ENCODE measurements around the gene GPR82. TPM values are rescaled to one million over a fixed set of nuclear protein-coding genes. Genes with fewer than 3 reads are reported as not detected.
A peak's percentile ranks its signal among the peaks of the same experiment; 100 is the strongest.
"Not testable (repeated sequence)": the region's sequence is repeated elsewhere in the genome, so short reads cannot be mapped to it uniquely, and the experiment has no call there.

Gene GPR82, protein sequence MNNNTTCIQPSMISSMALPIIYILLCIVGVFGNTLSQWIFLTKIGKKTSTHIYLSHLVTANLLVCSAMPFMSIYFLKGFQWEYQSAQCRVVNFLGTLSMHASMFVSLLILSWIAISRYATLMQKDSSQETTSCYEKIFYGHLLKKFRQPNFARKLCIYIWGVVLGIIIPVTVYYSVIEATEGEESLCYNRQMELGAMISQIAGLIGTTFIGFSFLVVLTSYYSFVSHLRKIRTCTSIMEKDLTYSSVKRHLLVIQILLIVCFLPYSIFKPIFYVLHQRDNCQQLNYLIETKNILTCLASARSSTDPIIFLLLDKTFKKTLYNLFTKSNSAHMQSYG
- total RNA-seq, result under 1 TPM; 0.05 TPM

DNA sequence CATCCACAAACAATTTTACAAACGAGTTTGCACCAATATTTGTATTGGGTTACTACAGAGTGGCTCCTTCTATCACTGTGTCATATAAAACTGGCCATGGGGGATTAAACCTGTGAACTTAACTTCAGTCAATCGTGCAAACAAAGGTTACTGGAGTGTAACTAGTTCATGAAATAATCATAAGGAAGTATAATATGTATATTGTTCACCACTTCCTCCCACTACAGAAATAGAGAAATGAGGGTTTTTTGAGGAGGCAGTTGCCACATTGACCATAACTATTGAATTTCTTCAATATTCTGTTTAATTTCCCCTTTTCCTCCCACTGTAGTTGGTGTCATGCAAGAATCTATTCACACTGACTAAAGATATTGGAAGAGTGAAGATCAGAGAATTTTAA lies at the start of gene GPR82:
GPR82 (plus strand) TSS at position 356 of the 400 bp plus-strand sequence. CDS start 2,846 bp downstream, outside the sequence.
- peaks cover 3% of the 10 kb centered on the region for H3K9me3 Mint-ChIP-seq (ENCODE audit: low read depth)
- DNase-seq, result no peak
- H3K36me3 Mint-ChIP-seq (ENCODE audit: low read depth), result peaks cover 15% of the 10 kb centered on the region
- ATAC-seq, result no peak
- H3K27me3 Mint-ChIP-seq, result no peaks in the 10 kb centered on the region
- H3K4me1 Mint-ChIP-seq, result peaks cover 29% of the 10 kb centered on the region
- H3K4me3 Mint-ChIP-seq, result no peak within 1 kb of the TSS
- ChIA-PET CTCF (no interaction called here), POLR2A (no interaction called here)
- intact Hi-C loops (cut with DNase I, micrococcal nuclease), result loop anchor here in 1 of 2 experiments (10.0 kb wide), 1 partner anchor 59 kb away; no protein-coding TSS in a partner anchor
- no peak within 1 kb of the TSS for H3K27ac Mint-ChIP-seq

DNA sequence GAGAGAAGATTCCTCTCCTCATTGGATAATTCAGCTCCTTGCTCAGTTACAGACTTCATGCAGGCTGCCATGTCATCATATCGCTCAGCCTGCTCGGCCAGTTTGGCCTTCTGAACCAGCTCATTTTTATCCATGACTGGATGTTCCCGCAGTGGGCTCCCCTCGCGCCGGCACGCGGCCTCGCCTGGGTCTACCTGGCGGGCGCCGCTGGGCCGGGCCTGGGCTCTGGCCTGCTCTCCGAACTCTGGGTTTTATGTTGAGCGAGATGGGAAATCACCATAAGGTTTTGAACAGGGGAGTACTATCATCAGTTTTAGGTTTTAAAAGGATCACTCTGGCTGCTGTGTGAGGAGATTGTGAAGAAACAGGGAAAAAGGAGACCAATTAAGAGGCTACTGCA lies 47.6 kb upstream of the GPR82 start:
- intact Hi-C loops (cut with DNase I, micrococcal nuclease); H3K27me3 Mint-ChIP-seq; H3K9me3 Mint-ChIP-seq (ENCODE audit: low read depth); H3K27ac Mint-ChIP-seq; POLR2A ChIA-PET; H3K4me1 Mint-ChIP-seq; CTCF ChIA-PET; H3K36me3 Mint-ChIP-seq (ENCODE audit: low read depth); H3K4me3 Mint-ChIP-seq; DNase-seq; ATAC-seq: not testable (repeated sequence)

DNA sequence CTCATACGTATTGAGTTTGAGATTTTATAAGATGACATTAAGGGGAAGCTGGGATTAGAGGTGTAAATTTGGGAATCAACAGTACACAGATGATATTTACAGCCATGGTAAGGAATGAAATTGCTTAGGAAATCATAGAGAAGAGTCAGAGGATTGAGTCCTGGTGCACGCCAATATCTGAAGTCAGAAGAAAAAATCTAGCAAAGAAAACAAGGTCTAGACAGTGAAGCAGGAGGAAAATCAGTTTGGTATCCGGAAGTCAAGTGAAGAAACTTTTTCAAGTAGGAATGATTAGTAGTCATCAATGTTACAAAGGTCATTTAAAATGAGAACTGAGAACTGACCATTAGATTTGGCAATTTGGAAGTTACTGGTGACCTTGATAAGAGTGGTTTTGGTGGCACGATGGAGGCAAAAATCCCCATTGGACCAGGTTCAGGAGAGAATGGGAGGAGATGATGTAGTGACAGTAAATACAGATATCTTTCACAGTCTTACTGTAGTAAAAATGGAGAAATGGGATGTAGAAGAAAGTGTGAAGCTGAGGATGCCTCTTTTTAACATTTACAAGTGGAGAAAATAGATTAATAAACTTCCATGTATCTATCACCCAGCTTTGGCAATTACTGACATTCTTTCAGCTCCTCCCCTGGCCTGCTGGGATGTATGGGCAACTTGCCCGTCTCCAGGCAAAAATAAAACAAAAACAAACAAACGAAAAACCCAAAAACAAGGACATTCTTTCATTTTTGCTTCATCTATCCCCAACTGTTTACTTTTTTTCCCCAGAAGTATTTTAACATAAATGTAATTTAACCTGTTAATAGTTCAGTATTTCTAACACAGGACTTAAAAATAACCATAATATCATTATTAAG lies 46.6 kb upstream of the GPR82 start:
- ATAC-seq (no peak), DNase-seq (no peak)
- Mint-ChIP-seq H3K27me3 (no peaks in the 10 kb centered on the region), H3K4me3 (no peak overlapping the region), H3K36me3 (ENCODE audit: low read depth) (peaks cover 9% of the 10 kb centered on the region), H3K4me1 (peaks cover 9% of the 10 kb centered on the region), H3K27ac (no peak overlapping the region), H3K9me3 (ENCODE audit: low read depth) (no peaks in the 10 kb centered on the region)
- POLR2A ChIA-PET, result no interaction called here
- CTCF ChIA-PET, result interaction anchor here (1.4 kb wide), 1 partner anchor 11 kb away, joined by 3 read pairs; no protein-coding TSS in a partner anchor
- intact Hi-C loops (cut with DNase I, micrococcal nuclease), result no loop called here

DNA sequence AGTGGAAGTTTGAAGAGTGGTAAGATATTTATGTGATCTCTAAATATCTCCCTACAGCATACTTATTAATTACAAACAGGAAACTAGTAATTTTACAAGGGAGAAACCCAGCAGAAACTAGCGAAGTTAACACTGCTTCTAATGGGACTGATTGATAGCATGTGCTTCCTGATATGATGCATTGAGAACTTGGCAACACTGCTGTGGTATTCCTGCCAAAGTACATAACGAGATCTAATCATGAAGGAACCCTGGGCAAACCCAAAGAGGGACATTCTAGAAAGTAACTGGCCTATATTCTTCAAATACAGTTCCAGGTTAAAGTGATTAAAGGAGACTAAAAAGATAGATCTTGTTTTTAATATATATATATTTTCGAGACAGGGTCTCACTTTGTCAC lies 39.8 kb upstream of the GPR82 start:
- Mint-ChIP-seq H3K9me3 (ENCODE audit: low read depth) (no peaks in the 10 kb centered on the region), H3K36me3 (ENCODE audit: low read depth) (no peaks in the 10 kb centered on the region), H3K4me3 (no peak overlapping the region), H3K27ac (no peak overlapping the region), H3K4me1 (peaks cover 20% of the 10 kb centered on the region), H3K27me3 (no peaks in the 10 kb centered on the region)
- intact Hi-C loops (cut with DNase I, micrococcal nuclease), result no loop called here
- POLR2A ChIA-PET, result no interaction called here
- no peak for ATAC-seq
- DNase-seq, result no peak
- CTCF ChIA-PET, result no interaction called here

DNA sequence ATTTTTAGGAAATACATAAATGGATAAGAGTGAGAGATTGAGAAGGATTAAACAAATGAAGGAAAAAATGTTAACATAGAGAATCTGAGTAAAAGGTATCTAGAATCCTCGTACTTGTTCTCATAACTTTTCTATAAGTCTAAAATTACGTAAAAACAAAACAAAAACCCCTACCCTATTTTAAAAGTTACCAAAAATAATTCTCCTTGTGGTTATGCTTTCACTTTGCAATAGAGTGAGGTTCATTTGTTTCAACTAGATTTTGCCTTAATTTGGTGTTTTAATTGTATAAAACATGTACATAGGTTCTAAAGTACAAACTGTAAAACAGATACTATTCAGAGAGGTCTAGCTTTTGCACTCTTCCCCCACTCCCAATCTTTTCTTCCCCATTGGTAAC lies 39.0 kb upstream of the GPR82 start:
- H3K27me3 Mint-ChIP-seq, result no peaks in the 10 kb centered on the region
- peaks cover 22% of the 10 kb centered on the region for H3K4me1 Mint-ChIP-seq
- H3K36me3 Mint-ChIP-seq (ENCODE audit: low read depth), result no peaks in the 10 kb centered on the region
- H3K27ac Mint-ChIP-seq, result no peak overlapping the region
- intact Hi-C loops (cut with DNase I, micrococcal nuclease), result no loop called here
- no peak for DNase-seq
- ATAC-seq, result no peak
- H3K9me3 Mint-ChIP-seq (ENCODE audit: low read depth), result no peaks in the 10 kb centered on the region
- no peak overlapping the region for H3K4me3 Mint-ChIP-seq
- CTCF ChIA-PET, result no interaction called here
- POLR2A ChIA-PET, result no interaction called here

DNA sequence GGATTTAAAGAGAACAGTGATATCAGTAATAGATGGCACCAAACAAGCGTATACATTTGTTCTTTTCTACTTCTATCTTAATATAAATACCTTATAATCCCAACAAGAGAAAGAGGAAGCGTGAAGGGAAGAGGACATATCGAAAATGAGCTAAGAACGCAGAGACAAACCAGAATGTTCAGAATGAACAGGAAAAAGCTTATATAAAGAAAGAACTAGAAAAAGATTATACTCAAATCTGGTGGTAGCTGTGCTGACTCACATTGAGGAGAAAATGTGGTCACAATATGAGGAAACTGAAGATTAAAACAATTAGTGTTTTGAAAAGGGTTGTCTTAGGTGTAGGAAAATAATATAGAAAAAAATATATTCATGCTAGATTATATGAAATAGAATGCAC lies 37.2 kb upstream of the GPR82 start:
- no peak for ATAC-seq
- intact Hi-C loops (cut with DNase I, micrococcal nuclease), result no loop called here
- Mint-ChIP-seq H3K27ac (no peak overlapping the region), H3K36me3 (ENCODE audit: low read depth) (no peaks in the 10 kb centered on the region), H3K9me3 (ENCODE audit: low read depth) (no peaks in the 10 kb centered on the region), H3K4me3 (no peak overlapping the region), H3K27me3 (no peaks in the 10 kb centered on the region), H3K4me1 (peaks cover 22% of the 10 kb centered on the region)
- ChIA-PET POLR2A (no interaction called here), CTCF (interaction anchor here (0.6 kb wide), 2 partner anchors 25 to 209 kb away, joined by 3 to 5 read pairs; no protein-coding TSS in a partner anchor)
- DNase-seq, result no peak

DNA sequence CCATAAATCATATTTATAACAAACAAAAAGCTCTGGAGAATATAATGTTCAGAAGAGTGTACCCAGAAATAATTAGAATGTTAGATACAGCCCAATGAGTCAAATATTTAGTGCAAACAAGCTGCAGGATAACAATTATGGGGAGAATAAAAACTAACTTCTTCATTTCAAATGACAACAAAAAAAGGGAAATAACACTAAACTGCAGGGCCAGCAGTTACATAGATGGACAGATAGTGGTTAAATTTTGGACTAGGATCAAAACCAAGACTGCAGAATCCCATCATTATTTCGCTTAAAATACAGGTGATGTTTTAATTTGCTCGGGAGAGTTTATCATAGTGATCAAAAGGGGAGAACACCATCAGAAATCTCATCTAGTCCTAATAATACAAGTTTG lies 35.8 kb upstream of the GPR82 start:
- Mint-ChIP-seq H3K4me3 (no peak overlapping the region), H3K27me3 (no peaks in the 10 kb centered on the region), H3K27ac (no peak overlapping the region), H3K9me3 (ENCODE audit: low read depth) (no peaks in the 10 kb centered on the region), H3K4me1 (peaks cover 29% of the 10 kb centered on the region), H3K36me3 (ENCODE audit: low read depth) (peaks cover 2% of the 10 kb centered on the region)
- DNase-seq (no peak), ATAC-seq (no peak)
- ChIA-PET CTCF (no interaction called here), POLR2A (interaction anchor here (0.8 kb wide), 1 partner anchor 132 kb away, joined by 3 read pairs; no protein-coding TSS in a partner anchor)
- intact Hi-C loops (cut with DNase I, micrococcal nuclease), result no loop called here

DNA sequence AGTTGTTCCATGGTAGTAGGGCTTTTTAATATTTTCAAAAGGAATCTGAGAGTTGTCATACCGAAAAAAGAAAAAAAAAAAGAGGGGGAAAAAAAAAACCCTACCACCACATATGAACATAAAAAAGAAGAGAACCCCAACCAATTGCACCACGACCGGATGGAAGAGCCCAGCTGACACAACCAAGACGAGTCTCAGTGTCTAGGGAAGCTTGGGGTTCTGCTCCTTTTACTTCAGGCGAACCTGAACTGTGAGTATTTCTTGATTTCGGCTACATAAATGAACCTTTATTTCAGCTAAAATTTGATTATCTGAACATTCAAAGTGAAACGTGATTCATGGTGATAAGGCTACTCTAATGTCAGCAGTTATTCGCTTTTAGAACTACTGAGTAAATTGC lies 35.1 kb upstream of the GPR82 start, which contains the start of gene GPR34:
GPR34 (plus strand) TSS at position 139 of the 400 bp plus-strand sequence. CDS start 6,661 bp downstream, outside the sequence.
- peaks cover 35% of the 10 kb centered on the region for H3K4me1 Mint-ChIP-seq
- no peaks in the 10 kb centered on the region for H3K9me3 Mint-ChIP-seq (ENCODE audit: low read depth)
- ATAC-seq (peak; percentile 69), DNase-seq (peak; percentile 46)
- H3K4me3 Mint-ChIP-seq, result no peak within 1 kb of the TSS
- intact Hi-C loops (cut with DNase I, micrococcal nuclease), result no loop called here
- CTCF ChIA-PET, result no interaction called here
- no peak within 1 kb of the TSS for H3K27ac Mint-ChIP-seq
- no peaks in the 10 kb centered on the region for H3K27me3 Mint-ChIP-seq
- peaks cover 4% of the 10 kb centered on the region for H3K36me3 Mint-ChIP-seq (ENCODE audit: low read depth)
- POLR2A ChIA-PET, result interaction anchor here (0.8 kb wide), 1 partner anchor 132 kb away, joined by 3 read pairs; no protein-coding TSS in a partner anchor

DNA sequence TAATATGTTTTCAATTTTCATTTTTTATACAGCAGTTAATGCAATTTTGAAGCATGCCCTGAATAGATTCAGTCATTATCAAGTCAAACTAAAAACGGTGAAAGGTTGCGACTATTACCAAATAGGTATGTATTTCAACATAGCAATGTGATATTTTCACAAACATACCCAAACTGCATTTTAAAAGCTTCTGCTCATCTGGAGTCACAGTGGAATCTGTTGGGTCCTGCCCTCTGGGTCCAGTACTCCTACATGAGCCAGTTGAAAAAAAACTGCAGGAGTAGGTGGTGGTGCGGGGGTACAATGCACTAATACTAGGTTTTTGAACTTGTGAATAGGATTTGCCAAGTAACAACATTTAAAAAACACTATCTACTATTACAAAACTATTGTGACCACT lies 34.3 kb upstream of the GPR82 start:
- intact Hi-C loops (cut with DNase I, micrococcal nuclease), result no loop called here
- peaks cover 39% of the 10 kb centered on the region for H3K4me1 Mint-ChIP-seq
- DNase-seq, result no peak
- no peak overlapping the region for H3K27ac Mint-ChIP-seq
- H3K36me3 Mint-ChIP-seq (ENCODE audit: low read depth), result peaks cover 7% of the 10 kb centered on the region
- no peak overlapping the region for H3K4me3 Mint-ChIP-seq
- no peak for ATAC-seq
- no peaks in the 10 kb centered on the region for H3K9me3 Mint-ChIP-seq (ENCODE audit: low read depth)
- CTCF ChIA-PET, result no interaction called here
- H3K27me3 Mint-ChIP-seq, result no peaks in the 10 kb centered on the region
- POLR2A ChIA-PET, result no interaction called here

DNA sequence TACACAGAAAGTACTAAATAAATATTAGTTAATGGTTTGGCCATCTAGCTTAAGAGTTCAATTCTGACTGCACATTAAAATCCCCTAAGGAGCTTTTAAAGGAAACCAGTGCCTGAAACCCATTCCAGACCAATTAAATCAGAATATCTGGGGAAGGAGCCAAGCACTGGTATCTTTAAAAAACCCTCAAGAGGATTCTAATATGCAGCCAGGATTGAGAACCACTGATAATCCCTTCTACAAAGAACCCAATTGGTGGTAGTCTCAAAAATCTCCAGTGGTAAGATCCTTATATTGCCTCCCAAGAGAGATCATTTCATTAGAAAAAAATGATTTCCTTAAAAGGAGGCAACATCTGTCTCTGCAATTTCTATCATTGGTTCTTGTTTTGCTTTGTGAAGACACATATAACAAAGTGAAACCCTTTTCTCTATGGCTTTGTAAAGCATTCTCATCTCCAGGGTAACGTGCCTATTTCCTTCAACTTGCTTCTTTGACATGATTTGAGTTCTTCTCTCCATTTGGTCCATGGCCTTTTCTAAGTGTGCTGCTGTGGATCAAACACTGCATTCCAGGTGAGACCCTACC lies 31.7 kb upstream of the GPR82 start:
- POLR2A ChIA-PET, result no interaction called here
- Mint-ChIP-seq H3K27ac (no peak overlapping the region), H3K4me1 (peaks cover 38% of the 10 kb centered on the region), H3K36me3 (ENCODE audit: low read depth) (peaks cover 9% of the 10 kb centered on the region), H3K4me3 (no peak overlapping the region), H3K9me3 (ENCODE audit: low read depth) (no peaks in the 10 kb centered on the region), H3K27me3 (no peaks in the 10 kb centered on the region)
- DNase-seq (no peak), ATAC-seq (no peak)
- CTCF ChIA-PET, result no interaction called here
- intact Hi-C loops (cut with DNase I, micrococcal nuclease), result no loop called here

DNA sequence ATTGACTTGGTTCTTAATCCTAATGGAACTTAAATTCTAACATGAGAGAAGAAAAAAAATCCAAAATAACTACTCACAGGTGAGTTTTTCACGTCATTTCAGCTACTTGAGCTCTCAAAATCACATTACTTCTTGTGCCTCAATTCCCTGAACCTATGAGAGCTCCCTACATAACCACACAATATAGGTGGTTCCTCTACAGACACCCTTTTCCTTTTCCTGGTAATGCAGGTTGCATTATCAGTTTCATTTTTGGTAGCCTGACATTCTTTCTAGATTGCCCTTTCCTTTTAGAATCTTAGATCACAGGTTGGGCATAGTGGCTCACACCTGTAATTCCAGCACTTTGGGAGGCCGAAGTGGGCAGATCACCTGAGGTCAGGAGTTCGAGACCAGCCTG lies 31.0 kb upstream of the GPR82 start:
- H3K27me3 Mint-ChIP-seq, result no peaks in the 10 kb centered on the region
- H3K9me3 Mint-ChIP-seq (ENCODE audit: low read depth), result no peaks in the 10 kb centered on the region
- H3K27ac Mint-ChIP-seq, result no peak overlapping the region
- intact Hi-C loops (cut with DNase I, micrococcal nuclease), result no loop called here
- H3K4me3 Mint-ChIP-seq, result no peak overlapping the region
- DNase-seq (no peak), ATAC-seq (no peak)
- ChIA-PET POLR2A (no interaction called here), CTCF (no interaction called here)
- peaks cover 36% of the 10 kb centered on the region for H3K4me1 Mint-ChIP-seq
- peaks cover 9% of the 10 kb centered on the region for H3K36me3 Mint-ChIP-seq (ENCODE audit: low read depth)

All from activated CD4-positive, alpha-beta T cell treated with anti-CD3 and anti-CD28 coated beads for 36 hours (primary cell).